Right cardiac atrium (tissue), 5 donors: ENCODE results near the gene FBXL17. TPM values are rescaled to one million over a fixed set of nuclear protein-coding genes. Genes with fewer than 3 reads are reported as not detected.

Experiments
- ATAC-seq, 2 donors: fragments of 200-7000 bp; cut with Tn5 transposase; one replicate each; pipeline versions ENCODE4 v1.8.0 to v1.9.1; 2020; ENCODE audit warnings: moderate library complexity in 2 of 2, mild to moderate bottlenecking in 1 of 2
- DNase-seq, 3 donors: peaks; one replicate each; pipeline ENCODE4 v3.0.0-alpha.2; 2020
- H3K27ac ChIP-seq: one replicate; pipeline ENCODE4 v1.5.1; 2013; ENCODE audit warnings: mild to moderate bottlenecking, low read length, control low read depth, moderate library complexity
- H3K27me3 ChIP-seq: one replicate; pipeline ENCODE4 v1.6.1; 2013; ENCODE audit not compliant: control insufficient read depth, insufficient read depth
- H3K4me1 ChIP-seq: one replicate; pipeline ENCODE4 v1.6.1; 2013; ENCODE audit warnings: low read length; ENCODE audit not compliant: control insufficient read depth, insufficient read depth
- H3K4me3 ChIP-seq: one replicate; pipeline ENCODE4 v1.5.1; 2013; ENCODE audit warnings: low read length, control low read depth
- H3K9me3 ChIP-seq: one replicate; pipeline ENCODE4 v1.6.1; 2013; ENCODE audit warnings: low read length; ENCODE audit not compliant: control insufficient read depth
- WGBS: extraction: QIAGEN DNeasy Blood & Tissue Kit; methylation state at CpG from one replicate; pipeline ENCODE4 v1.1.7; 2013; 5-methylcytosine and 5-hydroxymethylcytosine counted together
- intact Hi-C, 4 donors: fragments of 100-400 bp; cut with DNase I; formaldehyde crosslinking; loops; one replicate each; pipeline versions ENCODE4 v1.11.0 to v1.14.0; 2022 to 2023
- polyA plus RNA-seq: library from polyadenylated mRNA; stranded (reverse); fragments of 200-250 nt; gene quantifications from one replicate; pipeline ENCODE4 v1.2.3, GENCODE V29; 2013
- total RNA-seq, 4 donors: library from RNA; stranded (reverse); fragmentation: NEBNext Ultra II Directional; extraction: Animal tissue kit (Norgen Biotek cat#: 25700); gene quantifications; one replicate each; pipeline ENCODE4 v1.2.1, GENCODE V29; 2021
- donor health status: healthy with polysubstance abuse.
- donor health status: DM: no; HTN: yes; CAD: no.
- donor health status: DM: no; HTN: no; CAD: no.
- donor health status: DM: no; HTN: yes; CAD: no; lungs with severe emphysema.
- donor health status: DM: yes; HTN: yes; CAD: no.

Gene FBXL17
- total and polyA plus RNA-seq, 5 donors = 13.4 to 37.3 (median 34.1) TPM

GRCh38 chr5:108373426-108373825, 8.5 kb downstream of the FBXL17 start:
- ATAC-seq = no peak
- Histone ChIP-seq H3K4me3 (no peak overlapping the region), H3K4me1 (no peaks in the 10 kb centered on the region), H3K27me3 (no peaks in the 10 kb centered on the region), H3K27ac (no peak overlapping the region), H3K9me3 (peaks cover 3% of the 10 kb centered on the region)
- DNase-seq = no peak
- intact Hi-C loops = no loop called here

GRCh38 chr5:108372369-108372768, 9.5 kb downstream of the FBXL17 start:
- DNase-seq = no peak
- ATAC-seq = no peak
- Histone ChIP-seq H3K4me1 (no peaks in the 10 kb centered on the region), H3K9me3 (peaks cover 3% of the 10 kb centered on the region), H3K27me3 (no peaks in the 10 kb centered on the region), H3K4me3 (no peak overlapping the region), H3K27ac (no peak overlapping the region)
- intact Hi-C loops = no loop called here
- 97% methylated on average over 2 of the region's 2 CpGs for WGBS

GRCh38 chr5:108371263-108371662, 10.6 kb downstream of the FBXL17 start:
- intact Hi-C loops = no loop called here
- Histone ChIP-seq H3K27ac (no peak overlapping the region), H3K9me3 (peaks cover 3% of the 10 kb centered on the region), H3K4me3 (no peak overlapping the region), H3K4me1 (no peaks in the 10 kb centered on the region), H3K27me3 (no peaks in the 10 kb centered on the region)
- no peak for ATAC-seq
- WGBS = 89% methylated on average over 2 of the region's 2 CpGs
- DNase-seq = no peak

- intact Hi-C loops = no loop called here
- H3K4me1 ChIP-seq = no peaks in the 10 kb centered on the region
- no peaks in the 10 kb centered on the region for H3K27me3 ChIP-seq
- DNase-seq = no peak
- WGBS = 93% methylated on average over 4 of the region's 4 CpGs
- peaks cover 3% of the 10 kb centered on the region for H3K9me3 ChIP-seq
- H3K27ac ChIP-seq = no peak overlapping the region
- H3K4me3 ChIP-seq = no peak overlapping the region
- ATAC-seq = no peak
These were observed 12.7 kb downstream of the FBXL17 start for GRCh38 chr5:108369167-108369566.

- H3K27me3 ChIP-seq = no peaks in the 10 kb centered on the region
- intact Hi-C loops = no loop called here
- no peak overlapping the region for H3K4me3 ChIP-seq
- WGBS = 89% methylated on average over 8 of the region's 8 CpGs
- DNase-seq (no peak), ATAC-seq (no peak)
- no peak overlapping the region for H3K27ac ChIP-seq
- no peaks in the 10 kb centered on the region for H3K9me3 ChIP-seq
- no peaks in the 10 kb centered on the region for H3K4me1 ChIP-seq
These were observed 14.1 kb downstream of the FBXL17 start for GRCh38 chr5:108367679-108368334.

- no peak overlapping the region for H3K4me3 ChIP-seq
These were observed 15.4 kb downstream of the FBXL17 start for GRCh38 chr5:108366500-108366899.

GRCh38 chr5:108361771-108362170, 20.1 kb downstream of the FBXL17 start:
- ATAC-seq = no peak
- no peak for DNase-seq

More at GRCh38 chr5:108366500-108366899, 15.4 kb downstream of the FBXL17 start:
- Histone ChIP-seq H3K27ac (no peak overlapping the region), H3K27me3 (no peaks in the 10 kb centered on the region), H3K4me1 (peaks cover 2% of the 10 kb centered on the region), H3K9me3 (no peaks in the 10 kb centered on the region)
- 68% methylated on average over 2 of the region's 2 CpGs for WGBS
- ATAC-seq (no peak), DNase-seq (no peak)
- intact Hi-C loops = no loop called here

GRCh38 chr5:108361239-108361638, 20.7 kb downstream of the FBXL17 start:
- no peaks in the 10 kb centered on the region for H3K27me3 ChIP-seq
- ATAC-seq = no peak
- H3K4me3 ChIP-seq = no peak overlapping the region
- peaks cover 2% of the 10 kb centered on the region for H3K4me1 ChIP-seq
- no peak overlapping the region for H3K27ac ChIP-seq
- no peak for DNase-seq
- no peaks in the 10 kb centered on the region for H3K9me3 ChIP-seq
- 83% methylated on average over 3 of the region's 3 CpGs for WGBS
- intact Hi-C loops = no loop called here

More at GRCh38 chr5:108361771-108362170, 20.1 kb downstream of the FBXL17 start:
- 74% methylated on average over 2 of the region's 2 CpGs for WGBS
- H3K4me3 ChIP-seq = no peak overlapping the region
- H3K9me3 ChIP-seq = no peaks in the 10 kb centered on the region
- intact Hi-C loops = no loop called here
- no peaks in the 10 kb centered on the region for H3K27me3 ChIP-seq
- peaks cover 2% of the 10 kb centered on the region for H3K4me1 ChIP-seq
- H3K27ac ChIP-seq = no peak overlapping the region

- Histone ChIP-seq H3K4me1 (peaks cover 2% of the 10 kb centered on the region), H3K9me3 (no peaks in the 10 kb centered on the region), H3K4me3 (no peak overlapping the region), H3K27ac (no peak overlapping the region), H3K27me3 (no peaks in the 10 kb centered on the region)
- DNase-seq (no peak), ATAC-seq (no peak)
- 96% methylated on average over 4 of the region's 4 CpGs for WGBS
- intact Hi-C loops = no loop called here
These were observed 21.6 kb downstream of the FBXL17 start for GRCh38 chr5:108360280-108360679.

GRCh38 chr5:108356286-108356685, 25.6 kb downstream of the FBXL17 start:
- Histone ChIP-seq H3K9me3 (no peaks in the 10 kb centered on the region), H3K27ac (no peak overlapping the region), H3K27me3 (no peaks in the 10 kb centered on the region), H3K4me3 (no peak overlapping the region), H3K4me1 (no peaks in the 10 kb centered on the region)
- ATAC-seq (no peak), DNase-seq (no peak)
- WGBS = 95% methylated on average over 1 of the region's 1 CpG
- intact Hi-C loops = no loop called here

- 96% methylated on average over 3 of the region's 3 CpGs for WGBS
- DNase-seq = no peak
- Histone ChIP-seq H3K9me3 (no peaks in the 10 kb centered on the region), H3K27me3 (no peaks in the 10 kb centered on the region), H3K27ac (no peak overlapping the region), H3K4me3 (no peak overlapping the region), H3K4me1 (no peaks in the 10 kb centered on the region)
- intact Hi-C loops = no loop called here
- no peak for ATAC-seq
These were observed 28.8 kb downstream of the FBXL17 start for GRCh38 chr5:108353087-108353486.
